HFFc6 (cell line): Measurements from ENCODE around the gene ANKRD10. TPM values are rescaled to one million over a fixed set of nuclear protein-coding genes. Genes with fewer than 3 reads are reported as not detected.

Experiments
- DNase-seq: peaks from one replicate; pipeline ENCODE4 v3.0.0-alpha.2; 2018
- H3K27ac Mint-ChIP-seq: 2 replicates; pipeline ENCODE4 v1.8.0; 2020; ENCODE audit warnings: mild to moderate bottlenecking, mixed read lengths
- H3K27me3 Mint-ChIP-seq: 2 replicates; pipeline ENCODE4 v1.8.0; 2021; ENCODE audit warnings: mild to moderate bottlenecking, moderate library complexity, mixed read lengths; ENCODE audit not compliant: insufficient read depth
- H3K36me3 Mint-ChIP-seq: 2 replicates; pipeline ENCODE4 v1.8.0; 2021; ENCODE audit warnings: low read depth, mixed read lengths
- H3K4me1 Mint-ChIP-seq: 2 replicates; pipeline ENCODE4 v1.8.0; 2020; ENCODE audit warnings: low read depth, mixed read lengths
- H3K4me3 Mint-ChIP-seq: 2 replicates; pipeline ENCODE4 v1.8.0; 2020; ENCODE audit warnings: mild to moderate bottlenecking, moderate library complexity, mixed read lengths
- H3K9me3 Mint-ChIP-seq: 2 replicates; pipeline ENCODE4 v1.8.0; 2020; ENCODE audit warnings: mild to moderate bottlenecking, mixed read lengths
- CTCF ChIP-seq: fragments of 200-600 bp; sonication (generic); IDR thresholded peaks from 2 replicates; pipeline ENCODE4 v1.5.0; 2021; ENCODE audit warnings: antibody characterized with exemption, mild to moderate bottlenecking
- total RNA-seq, 6 experiments: library from RNA; stranded (reverse); fragmentation: NEBNext Ultra II Directional; extraction: Animal tissue kit (Norgen Biotek cat#: 25700); gene quantifications; 2 replicates in 1 of 6; 3 replicates in 5 of 6; pipeline ENCODE4 v1.2.3, GENCODE V29; 2021

ANKRD10 gene
- total RNA-seq, 6 experiments from 2014 or later = 27.1 to 37.2 (median 33.5) TPM

GRCh38 chr13:110860983-110861382, 53.9 kb downstream of the ANKRD10 start:
- H3K27ac Mint-ChIP-seq = no peak overlapping the region

GRCh38 chr13:110856942-110857835, 57.7 kb downstream of the ANKRD10 start:
- Mint-ChIP-seq H3K9me3 (peaks cover 9% of the 10 kb centered on the region), H3K27me3 (peaks cover 11% of the 10 kb centered on the region), H3K27ac (no peak overlapping the region), H3K36me3 (no peaks in the 10 kb centered on the region), H3K4me1 (no peaks in the 10 kb centered on the region), H3K4me3 (no peak overlapping the region)
- no peak for TF ChIP-seq CTCF
- no peak for DNase-seq

More at GRCh38 chr13:110860983-110861382, 53.9 kb downstream of the ANKRD10 start:
- Mint-ChIP-seq H3K4me3 (no peak overlapping the region), H3K9me3 (peaks cover 9% of the 10 kb centered on the region), H3K27me3 (peaks cover 6% of the 10 kb centered on the region), H3K36me3 (no peaks in the 10 kb centered on the region), H3K4me1 (0 out of 2 replicates have a peak, but pooled peaks cover 4% of the 10 kb centered on the region)
- no peak for DNase-seq
- no peak for TF ChIP-seq CTCF

GRCh38 chr13:110855363-110855762, 59.5 kb downstream of the ANKRD10 start:
- Mint-ChIP-seq H3K27ac (no peak overlapping the region), H3K9me3 (peaks cover 9% of the 10 kb centered on the region), H3K36me3 (no peaks in the 10 kb centered on the region), H3K27me3 (peaks cover 15% of the 10 kb centered on the region), H3K4me3 (no peak overlapping the region), H3K4me1 (no peaks in the 10 kb centered on the region)
- DNase-seq = no peak
- no peak for TF ChIP-seq CTCF

GRCh38 chr13:110854866-110855265, 60.0 kb downstream of the ANKRD10 start:
- DNase-seq = no peak
- no peak for TF ChIP-seq CTCF
- Mint-ChIP-seq H3K36me3 (no peaks in the 10 kb centered on the region), H3K27ac (no peak overlapping the region), H3K9me3 (peaks cover 9% of the 10 kb centered on the region), H3K4me3 (no peak overlapping the region), H3K4me1 (no peaks in the 10 kb centered on the region), H3K27me3 (peaks cover 16% of the 10 kb centered on the region)

- no peak for DNase-seq
- H3K27ac Mint-ChIP-seq = no peak overlapping the region
These were observed 61.6 kb downstream of the ANKRD10 start for GRCh38 chr13:110853235-110853721.

More at GRCh38 chr13:110853235-110853721, 61.6 kb downstream of the ANKRD10 start:
- TF ChIP-seq CTCF = no peak
- Mint-ChIP-seq H3K27me3 (peaks cover 20% of the 10 kb centered on the region), H3K4me1 (no peaks in the 10 kb centered on the region), H3K36me3 (no peaks in the 10 kb centered on the region), H3K9me3 (peaks cover 9% of the 10 kb centered on the region), H3K4me3 (no peak overlapping the region)
